ENCODE results near the gene CLIC4. TPM values are rescaled to one million over a fixed set of nuclear protein-coding genes. Genes with fewer than 3 reads are reported as not detected.
A peak's percentile ranks its signal among the peaks of the same experiment; 100 is the strongest.
"Not testable (repeated sequence)": the region's sequence is repeated elsewhere in the genome, so short reads cannot be mapped to it uniquely, and the experiment has no call there.

The CLIC4 gene
- total and polyA plus RNA-seq, 5 experiments from 2014 or later: 0.07 to 6.6 (median 0.50) TPM

DNA sequence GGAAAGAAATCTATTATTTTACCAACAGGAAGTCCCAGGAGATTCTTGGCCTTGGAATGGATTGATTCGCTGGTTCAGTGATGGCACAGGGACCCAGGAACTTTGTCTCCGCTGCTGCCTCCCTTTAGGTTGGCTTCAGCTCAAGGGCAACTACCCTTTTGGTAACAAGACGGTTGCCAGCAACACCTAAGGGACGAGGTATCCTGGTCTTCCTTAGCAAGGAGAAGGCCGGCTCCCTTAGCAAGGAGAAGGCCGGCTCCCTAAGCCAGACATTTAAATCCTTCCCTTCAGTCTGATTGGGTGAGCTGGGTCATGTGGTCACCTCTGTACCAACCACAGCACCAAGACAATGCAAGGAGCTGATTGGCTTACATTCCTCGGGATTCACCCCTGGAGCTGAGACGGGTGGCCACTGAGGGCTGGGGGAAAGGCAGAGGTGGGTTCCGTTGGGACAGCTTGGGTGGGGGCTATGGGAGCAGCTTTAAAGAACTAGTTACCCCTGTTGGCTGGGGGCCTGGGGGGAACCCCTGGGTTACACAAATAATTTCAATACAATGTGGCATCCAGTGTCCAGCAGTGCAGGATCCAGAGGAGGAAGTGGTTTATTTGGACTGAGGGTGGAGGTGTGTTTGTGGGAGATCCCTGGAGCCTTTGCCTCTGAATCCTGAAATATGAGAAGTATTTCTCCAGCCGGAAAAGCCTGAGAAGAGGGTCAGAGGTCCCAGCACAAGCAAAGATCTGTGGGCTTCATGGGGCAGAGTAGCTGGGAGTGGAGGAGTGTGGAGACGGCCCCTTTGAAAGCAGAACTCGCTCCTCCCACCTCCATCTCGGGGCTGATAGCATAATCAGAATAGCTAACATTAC, 20.7 kb upstream of the CLIC4 start:
- H3K4me1 Mint-ChIP-seq: peaks cover 0 to 21% (median 8%) of the 10 kb centered on the region in 4 donors
- H3K4me3 Mint-ChIP-seq: no peak overlapping the region
- POLR2A ChIA-PET: interaction anchor here (0.6 kb wide), 1 partner anchor 14 kb away, joined by 5 read pairs; no protein-coding TSS in a partner anchor
- H3K27ac Mint-ChIP-seq: no peak overlapping the region
- H3K9me3 Mint-ChIP-seq: no peaks in the 10 kb centered on the region
- H3K36me3 Mint-ChIP-seq: no peaks in the 10 kb centered on the region
- no peak for ATAC-seq
- H3K27me3 Mint-ChIP-seq: peaks cover 0 to 5% (median 2%) of the 10 kb centered on the region in 5 donors
- DNase-seq: no peak

DNA sequence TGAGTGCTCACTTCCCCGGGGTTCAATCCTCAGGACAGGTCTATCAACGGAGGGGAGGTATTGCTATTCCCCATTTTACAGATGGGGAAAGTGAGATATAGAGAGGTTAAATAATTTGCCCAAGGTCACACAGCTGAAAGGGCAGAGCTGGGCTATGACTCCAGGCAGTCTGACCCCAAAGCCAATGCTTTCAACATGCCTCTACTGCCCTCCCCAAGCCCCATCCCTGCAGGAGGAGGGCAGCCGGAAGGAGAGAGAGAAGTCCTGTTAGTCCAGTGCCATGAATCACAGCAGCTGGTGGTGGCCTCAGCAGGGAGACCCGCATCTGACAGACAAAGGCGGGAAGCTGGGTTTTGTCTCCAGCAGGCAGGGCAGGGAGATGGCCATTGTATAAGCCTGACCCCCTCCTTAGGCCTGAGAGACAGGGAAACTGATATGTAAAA, 20.0 kb upstream of the CLIC4 start:
- DNase-seq (no peak), ATAC-seq (no peak)
- Mint-ChIP-seq H3K4me3 (no peak overlapping the region), H3K4me1 (peaks cover 0 to 21% (median 8%) of the 10 kb centered on the region in 4 donors), H3K9me3 (no peaks in the 10 kb centered on the region), H3K27ac (no peak overlapping the region), H3K27me3 (peaks cover 0 to 5% (median 2%) of the 10 kb centered on the region in 5 donors), H3K36me3 (no peaks in the 10 kb centered on the region)
- POLR2A ChIA-PET: no interaction called here

DNA sequence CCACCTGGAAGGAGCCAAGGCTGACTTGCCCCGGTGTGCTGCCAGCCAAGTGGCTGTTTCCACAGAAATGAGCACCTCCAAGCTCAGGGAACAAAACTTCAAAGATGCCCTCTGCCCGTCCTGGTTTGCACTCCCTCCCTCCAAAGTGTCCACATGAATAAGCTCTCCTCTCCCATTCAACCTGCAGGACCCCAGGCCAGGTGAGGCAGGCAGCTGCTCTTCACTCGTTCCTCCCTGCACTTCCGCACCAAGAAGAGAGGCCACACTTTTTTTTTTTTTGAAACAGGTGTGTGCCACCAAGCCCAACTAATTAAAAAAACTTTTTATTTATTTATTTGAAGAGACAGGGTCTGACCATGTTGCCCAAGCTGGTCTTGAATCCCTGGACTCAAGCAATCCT, 18.5 kb upstream of the CLIC4 start:
- peaks cover 0 to 25% (median 9%) of the 10 kb centered on the region in 4 donors for H3K4me1 Mint-ChIP-seq
- H3K27me3 Mint-ChIP-seq: peaks cover 0 to 5% (median 2%) of the 10 kb centered on the region in 5 donors
- no peak overlapping the region for H3K27ac Mint-ChIP-seq
- H3K36me3 Mint-ChIP-seq: no peaks in the 10 kb centered on the region
- DNase-seq (no peak), ATAC-seq (no peak)
- POLR2A ChIA-PET: interaction anchor here (0.6 kb wide), 1 partner anchor 43 kb away, joined by 3 read pairs; no protein-coding TSS in a partner anchor
- no peaks in the 10 kb centered on the region for H3K9me3 Mint-ChIP-seq
- H3K4me3 Mint-ChIP-seq: peak overlapping the region in 1 of 10 donors; percentile 60

DNA sequence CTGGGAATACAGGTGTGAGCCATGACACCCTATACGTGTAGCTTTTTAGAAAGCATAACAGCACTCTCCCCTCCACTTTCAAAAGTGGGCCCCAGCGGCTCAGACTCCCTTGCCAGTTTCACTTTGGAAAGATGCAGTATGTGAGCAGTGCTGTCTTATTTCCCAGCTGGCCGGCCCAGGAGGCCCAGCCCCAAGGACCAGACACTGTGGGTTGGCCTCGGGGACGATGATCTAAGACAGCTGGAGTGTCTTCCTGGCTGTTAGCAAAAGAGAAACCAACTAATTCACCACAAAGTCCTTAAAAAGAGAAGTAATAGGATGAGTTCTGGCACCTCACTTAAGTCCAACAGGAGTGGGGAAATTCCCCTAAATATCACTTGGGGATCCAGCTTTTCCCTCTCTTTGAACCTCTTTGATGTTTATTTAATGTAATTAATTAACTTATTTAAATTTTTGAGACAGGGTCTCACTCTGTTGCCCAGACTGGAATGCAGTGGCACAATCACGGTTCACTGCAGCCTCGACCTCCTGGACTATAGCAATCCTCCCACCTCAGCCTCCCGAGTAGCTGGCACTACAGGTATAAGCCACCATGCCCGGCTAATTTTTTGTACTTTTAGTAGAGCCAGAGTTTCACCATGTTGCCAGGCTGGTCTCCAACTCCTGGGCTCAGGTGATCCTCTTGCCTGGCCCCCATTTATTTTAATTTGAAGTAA, 17.6 kb upstream of the CLIC4 start:
- H3K4me1 Mint-ChIP-seq: peaks cover 0 to 25% (median 5%) of the 10 kb centered on the region in 4 donors
- no peaks in the 10 kb centered on the region for H3K36me3 Mint-ChIP-seq
- H3K27me3 Mint-ChIP-seq: peaks cover 0 to 5% (median 2%) of the 10 kb centered on the region in 5 donors
- no peaks in the 10 kb centered on the region for H3K9me3 Mint-ChIP-seq
- peak overlapping the region in 1 of 10 donors; percentile 5 for H3K27ac Mint-ChIP-seq
- ATAC-seq: peak in 1 of 2 donors; percentile 20
- DNase-seq: no peak
- POLR2A ChIA-PET: no interaction called here
- peak overlapping the region in 1 of 10 donors; percentile 24 for H3K4me3 Mint-ChIP-seq

DNA sequence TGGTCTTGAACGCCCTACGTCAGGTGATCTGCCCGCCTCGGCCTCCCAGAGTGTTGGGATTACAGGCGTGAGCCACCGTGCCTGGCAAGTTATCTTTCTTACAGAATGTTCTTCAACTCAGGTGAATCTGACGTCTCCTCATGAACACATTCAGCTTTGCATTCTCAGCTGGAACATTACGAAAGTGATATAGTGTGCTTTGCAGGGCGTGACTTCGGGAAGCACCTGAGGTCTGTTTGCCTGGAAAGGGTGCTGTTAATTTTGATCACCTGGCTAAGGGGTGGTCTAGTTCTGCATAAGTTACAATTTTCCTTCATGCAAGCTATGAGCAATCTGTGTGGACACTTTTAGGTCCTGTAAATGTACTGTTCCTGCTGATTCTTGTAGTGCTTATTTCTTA, 16.3 kb upstream of the CLIC4 start:
- POLR2A ChIA-PET: no interaction called here
- Mint-ChIP-seq H3K4me3 (no peak overlapping the region), H3K36me3 (no peaks in the 10 kb centered on the region), H3K9me3 (no peaks in the 10 kb centered on the region), H3K27me3 (peaks cover 0 to 5% (median 2%) of the 10 kb centered on the region in 5 donors), H3K4me1 (peaks cover 0 to 33% (median 4%) of the 10 kb centered on the region in 4 donors), H3K27ac (peak overlapping the region in 1 of 10 donors; percentile 40)
- DNase-seq (no peak), ATAC-seq (no peak)

DNA sequence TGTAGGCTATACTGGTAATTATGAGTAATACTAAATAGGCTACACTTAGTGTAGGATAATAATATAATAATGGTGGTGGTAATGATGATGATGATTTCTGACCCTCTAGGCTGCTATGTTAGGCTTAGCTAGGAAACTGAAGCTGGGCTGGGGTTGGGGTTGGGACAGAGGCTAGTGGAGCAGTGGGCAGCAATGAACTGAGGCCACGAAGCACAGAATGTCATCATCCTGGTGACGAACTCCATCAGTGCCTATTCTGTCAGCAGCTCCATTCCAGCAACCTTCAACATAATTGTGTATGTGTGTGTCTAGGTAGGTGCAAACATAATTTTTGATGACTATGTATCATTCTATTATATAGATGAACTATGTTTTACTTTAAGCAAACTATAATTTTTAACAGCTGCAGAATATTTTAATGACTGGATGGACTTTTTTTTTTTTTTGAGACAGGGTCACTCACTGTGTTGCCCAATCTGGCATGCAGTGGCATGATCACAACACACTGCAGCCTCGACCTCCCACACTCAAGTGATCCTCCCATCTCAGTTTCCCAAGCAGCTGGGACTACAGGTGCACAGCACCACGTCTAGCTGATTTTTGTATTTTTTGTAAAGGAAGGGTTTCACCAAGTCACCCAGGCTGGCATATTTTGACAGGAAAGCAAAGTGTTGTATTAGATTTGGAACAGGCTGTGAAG, 12.9 kb upstream of the CLIC4 start:
- Mint-ChIP-seq H3K27ac (peak overlapping the region in 2 of 10 donors; percentile 22 to 36), H3K27me3 (peaks cover 0 to 3% (median 0%) of the 10 kb centered on the region in 5 donors), H3K4me1 (peaks cover 2 to 37% (median 5%) of the 10 kb centered on the region in 4 donors), H3K36me3 (no peaks in the 10 kb centered on the region), H3K9me3 (no peaks in the 10 kb centered on the region), H3K4me3 (no peak overlapping the region)
- POLR2A ChIA-PET: no interaction called here
- ATAC-seq (no peak), DNase-seq (no peak)

DNA sequence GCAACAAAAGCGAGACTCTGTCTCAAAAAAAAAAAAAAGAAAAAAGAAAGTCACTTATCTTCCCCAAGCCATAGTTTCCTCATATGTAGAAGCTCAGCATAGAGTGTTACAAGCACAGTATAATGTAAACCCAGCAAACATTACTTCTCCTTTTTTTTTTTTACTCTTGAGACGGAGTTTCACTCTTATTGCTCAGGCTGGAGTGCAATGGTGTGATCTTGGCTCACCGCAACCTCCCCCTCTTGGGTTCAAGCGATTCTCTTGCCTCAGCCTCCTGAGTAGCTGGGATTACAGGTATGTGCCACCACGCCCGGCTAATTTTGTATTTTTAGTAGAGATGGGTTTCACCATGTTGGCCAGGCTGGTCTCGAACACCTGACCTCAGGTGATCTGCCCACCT, 11.9 kb upstream of the CLIC4 start:
- POLR2A ChIA-PET, DNase-seq, ATAC-seq, H3K27ac Mint-ChIP-seq, H3K9me3 Mint-ChIP-seq, H3K36me3 Mint-ChIP-seq, H3K27me3 Mint-ChIP-seq: not testable (repeated sequence)
- H3K4me1 Mint-ChIP-seq: peaks cover 0 to 35% (median 4%) of the 10 kb centered on the region in 4 donors
- H3K4me3 Mint-ChIP-seq: peak overlapping the region in 1 of 10 donors; percentile 28

DNA sequence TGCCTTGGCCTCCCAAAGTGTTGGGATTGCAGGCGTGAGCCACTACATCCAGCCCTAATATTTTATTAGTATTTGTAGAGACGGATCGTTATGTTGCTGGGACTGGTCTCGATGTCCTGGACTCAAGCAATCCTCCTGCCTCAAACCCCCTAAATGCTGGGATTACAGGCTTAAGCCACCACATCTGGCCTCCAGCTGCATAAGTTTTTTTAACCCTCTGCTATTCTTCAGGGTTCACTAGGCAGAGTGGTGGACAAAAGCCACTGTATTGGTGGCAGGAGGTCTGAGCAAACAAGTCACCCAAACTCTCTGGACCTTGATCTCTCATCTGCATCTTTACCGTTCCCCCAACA, 10.1 kb upstream of the CLIC4 start:
- H3K27me3 Mint-ChIP-seq: no peaks in the 10 kb centered on the region
- H3K4me3 Mint-ChIP-seq: no peak overlapping the region
- DNase-seq: no peak
- H3K9me3 Mint-ChIP-seq: no peaks in the 10 kb centered on the region
- peaks cover 0 to 30% (median 4%) of the 10 kb centered on the region in 4 donors for H3K4me1 Mint-ChIP-seq
- no peaks in the 10 kb centered on the region for H3K36me3 Mint-ChIP-seq
- ATAC-seq: no peak
- POLR2A ChIA-PET: no interaction called here
- peak overlapping the region in 1 of 10 donors; percentile 5 for H3K27ac Mint-ChIP-seq

DNA sequence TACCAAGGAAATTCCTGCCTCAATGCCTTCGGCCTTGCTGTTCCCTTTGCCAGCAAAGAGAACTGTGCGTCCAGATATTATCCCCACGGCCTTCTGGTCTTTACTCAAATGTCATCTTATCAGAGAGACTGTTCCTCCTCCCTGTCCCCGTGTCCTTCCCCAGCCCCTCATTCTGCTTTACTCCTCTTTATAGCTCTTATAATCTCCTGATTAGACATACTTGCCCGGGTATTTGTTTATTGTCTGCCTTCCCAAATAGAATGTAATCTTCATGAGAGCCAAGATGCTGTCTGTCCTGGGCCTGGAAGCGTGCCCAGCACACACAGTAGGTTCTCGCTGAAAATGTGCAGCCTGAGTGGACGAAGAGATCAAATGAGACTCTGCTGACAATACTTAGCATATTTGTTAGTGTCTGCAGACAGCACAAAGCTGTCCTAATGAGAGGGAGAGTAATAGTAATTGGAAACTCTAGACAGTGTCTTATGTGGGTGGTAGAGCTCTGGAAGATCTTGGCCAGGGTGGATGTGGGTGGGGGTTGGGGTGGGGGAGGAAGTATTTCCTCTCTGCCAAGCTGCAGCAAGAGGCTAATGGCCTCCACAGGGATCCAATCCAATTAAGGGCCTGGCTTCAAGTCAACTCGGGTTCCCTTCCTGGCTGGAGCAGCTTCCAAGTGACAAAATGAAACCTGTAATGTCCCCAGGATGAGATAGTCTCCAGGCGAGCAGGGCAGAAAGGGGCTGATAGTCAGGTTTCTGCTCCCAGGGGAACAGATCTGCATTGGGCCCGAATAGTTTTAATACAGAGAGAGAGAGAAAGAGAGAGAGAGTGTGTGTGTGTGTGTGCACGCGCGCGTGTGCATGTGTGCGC, 9.5 kb upstream of the CLIC4 start:
- POLR2A ChIA-PET: no interaction called here
- ATAC-seq (no peak), DNase-seq (no peak)
- H3K27ac Mint-ChIP-seq: peak overlapping the region in 1 of 10 donors; percentile 5
- H3K36me3 Mint-ChIP-seq: no peaks in the 10 kb centered on the region
- no peaks in the 10 kb centered on the region for H3K27me3 Mint-ChIP-seq
- peaks cover 0 to 30% (median 2%) of the 10 kb centered on the region in 4 donors for H3K4me1 Mint-ChIP-seq
- no peak overlapping the region for H3K4me3 Mint-ChIP-seq
- H3K9me3 Mint-ChIP-seq: no peaks in the 10 kb centered on the region

DNA sequence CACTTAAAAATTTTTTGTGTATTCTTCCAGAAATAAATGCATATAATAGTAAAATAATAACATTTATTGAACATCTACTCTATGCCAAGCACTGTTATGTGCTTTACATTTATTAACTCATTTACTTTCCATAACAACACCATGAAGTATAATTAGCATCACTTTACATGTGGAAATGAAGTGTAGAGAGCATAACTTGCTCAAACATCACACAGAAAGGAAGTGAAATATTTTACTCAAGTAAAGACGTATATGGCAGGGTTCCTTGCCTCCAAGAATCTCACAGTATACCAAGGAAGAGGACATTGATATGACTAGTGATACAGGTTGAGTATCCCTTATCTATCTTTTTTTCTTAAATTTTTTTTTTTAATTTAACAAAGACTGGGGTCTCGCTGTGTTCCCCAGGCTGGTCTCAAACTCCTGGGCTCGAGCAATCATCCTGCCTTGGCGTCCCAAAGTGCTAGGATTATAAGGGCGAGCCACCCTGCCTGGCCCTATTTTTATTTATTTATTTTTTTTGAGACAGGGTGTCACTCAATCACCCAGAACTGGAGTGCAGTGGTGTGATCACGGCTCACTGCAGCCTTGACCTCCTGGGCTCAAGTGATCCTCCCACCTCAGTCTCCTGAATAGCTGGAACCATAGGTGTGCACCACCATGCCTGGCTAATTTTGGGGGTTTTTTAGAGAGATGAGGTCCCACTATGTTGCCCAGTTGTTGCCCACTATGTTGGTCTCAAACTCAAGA, 7.7 kb upstream of the CLIC4 start:
- Mint-ChIP-seq H3K36me3 (no peaks in the 10 kb centered on the region), H3K4me3 (no peak overlapping the region), H3K27ac (no peak overlapping the region), H3K9me3 (no peaks in the 10 kb centered on the region), H3K27me3 (peaks cover 0 to 4% (median 0%) of the 10 kb centered on the region in 5 donors), H3K4me1 (peaks cover 8 to 36% (median 10%) of the 10 kb centered on the region in 4 donors)
- no peak for DNase-seq
- ATAC-seq: no peak
- POLR2A ChIA-PET: no interaction called here

DNA sequence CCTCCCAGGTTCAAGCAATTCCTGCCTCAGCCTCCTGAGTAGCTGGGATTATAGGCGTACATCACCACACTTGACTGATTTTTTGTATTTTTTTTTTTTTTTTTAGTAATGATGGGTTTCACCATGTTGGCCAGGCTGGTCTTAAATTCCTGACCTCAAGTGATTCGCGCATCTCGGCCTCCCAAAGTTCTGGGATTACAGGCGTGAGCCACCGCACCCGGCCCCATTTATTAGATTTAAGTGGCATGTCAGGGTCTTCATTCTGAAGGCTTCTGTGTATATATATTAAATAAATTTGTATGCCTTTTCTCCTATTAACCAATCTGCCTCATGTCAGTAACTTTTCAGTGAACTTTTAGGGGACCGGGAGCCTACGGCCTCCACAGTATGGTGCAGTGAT, 6.0 kb upstream of the CLIC4 start:
- Mint-ChIP-seq H3K27me3 (peaks cover 0 to 4% (median 0%) of the 10 kb centered on the region in 5 donors), H3K36me3 (no peaks in the 10 kb centered on the region), H3K4me3 (no peak overlapping the region), H3K9me3 (no peaks in the 10 kb centered on the region), H3K27ac (no peak overlapping the region), H3K4me1 (peaks cover 8 to 40% (median 18%) of the 10 kb centered on the region in 4 donors)
- POLR2A ChIA-PET: interaction anchor here (0.9 kb wide), 1 partner anchor 494 kb away, joined by 4 read pairs; no protein-coding TSS in a partner anchor
- ATAC-seq (no peak), DNase-seq (no peak)
